Spinal cord (tissue), 10 donors: Measurements from ENCODE around the gene IFT74. TPM values are rescaled to one million over a fixed set of nuclear protein-coding genes. Genes with fewer than 3 reads are reported as not detected.

Experiments
- DNase-seq, 6 donors: peaks; one replicate each; pipeline versions ENCODE4 v3.0.0 to v3.0.0-alpha.2; 2013 to 2015; ENCODE audit warnings: low spot score in 6 of 6, low read depth in 4 of 6
- H3K27ac ChIP-seq: one replicate; pipeline ENCODE4 v1.5.1; 2013; ENCODE audit warnings: low read depth, low read length, control low read depth
- H3K27me3 ChIP-seq: one replicate; pipeline ENCODE4 v1.6.1; 2013; ENCODE audit warnings: low read length; ENCODE audit not compliant: control insufficient read depth, insufficient read depth
- H3K36me3 ChIP-seq: one replicate; pipeline ENCODE4 v1.6.1; 2013; ENCODE audit warnings: low read length; ENCODE audit not compliant: control insufficient read depth, insufficient read depth
- H3K4me1 ChIP-seq: one replicate; pipeline ENCODE4 v1.6.1; 2013; ENCODE audit warnings: low read length; ENCODE audit not compliant: control insufficient read depth, insufficient read depth
- H3K4me3 ChIP-seq: one replicate; pipeline ENCODE4 v1.5.1; 2013; ENCODE audit warnings: low read depth, low read length, control low read depth
- H3K9me3 ChIP-seq: one replicate; pipeline ENCODE4 v1.6.1; 2013; ENCODE audit warnings: low read length; ENCODE audit not compliant: control insufficient read depth, insufficient read depth
- WGBS: methylation state at CpG from one replicate; pipeline ENCODE4 v1.1.5; 2013; ENCODE audit warnings: missing lambda C conversion rate; ENCODE audit not compliant: insufficient coverage; 5-methylcytosine and 5-hydroxymethylcytosine counted together
- polyA plus RNA-seq, 2 donors: library from polyadenylated mRNA; unstranded; fragments of 120-200 nt; gene quantifications; one replicate each; pipeline ENCODE4 v1.2.1, GENCODE V29; 2013; ENCODE audit not compliant: insufficient read length in 2 of 2
- total RNA-seq, 2 donors: library from RNA; depleted of rRNA in 1 of 2; stranded (reverse); fragments of 120-200 nt in 1 of 2; fragments of >200 nt in 1 of 2; gene quantifications; one replicate each; pipeline versions ENCODE4 v1.2.3 to v1.2.4, GENCODE V29; 2013 to 2014
- donor health status: healthy.

IFT74 gene
- total and polyA plus RNA-seq, 4 donors = 13.8 to 32.6 (median 20.1) TPM

- H3K4me1 ChIP-seq = no peaks in the 10 kb centered on the region
- H3K27me3 ChIP-seq = no peaks in the 10 kb centered on the region
- DNase-seq = no peak
- peaks cover 15% of the 10 kb centered on the region for H3K36me3 ChIP-seq
- H3K4me3 ChIP-seq = no peak overlapping the region
- peaks cover 2% of the 10 kb centered on the region for H3K9me3 ChIP-seq
- no CpG with 5 or more reads among the region's 5 CpGs for WGBS
- H3K27ac ChIP-seq = no peak overlapping the region
Measured at GRCh38 chr9:27022920-27023319, 66.7 kb downstream of the IFT74 start.

GRCh38 chr9:27029186-27029585 is 73.0 kb downstream of the IFT74 start:
- peaks cover 6% of the 10 kb centered on the region for H3K36me3 ChIP-seq
- no peaks in the 10 kb centered on the region for H3K4me1 ChIP-seq
- H3K4me3 ChIP-seq = no peak overlapping the region
- DNase-seq = no peak
- WGBS = no CpG with 5 or more reads among the region's 7 CpGs
- no peaks in the 10 kb centered on the region for H3K27me3 ChIP-seq
- peaks cover 2% of the 10 kb centered on the region for H3K9me3 ChIP-seq
- no peak overlapping the region for H3K27ac ChIP-seq

GRCh38 chr9:27033815-27034403 is 77.7 kb downstream of the IFT74 start:
- WGBS = no CpG with 5 or more reads among the region's 4 CpGs
- Histone ChIP-seq H3K4me3 (no peak overlapping the region), H3K27me3 (no peaks in the 10 kb centered on the region), H3K36me3 (peaks cover 2% of the 10 kb centered on the region), H3K27ac (no peak overlapping the region), H3K9me3 (no peaks in the 10 kb centered on the region), H3K4me1 (no peaks in the 10 kb centered on the region)
- DNase-seq = peak; percentile 13 to 82 (median 40)

GRCh38 chr9:27037499-27037898 is 81.3 kb downstream of the IFT74 start:
- H3K36me3 ChIP-seq = peaks cover 2% of the 10 kb centered on the region
- no peaks in the 10 kb centered on the region for H3K27me3 ChIP-seq
- DNase-seq = no peak
- H3K27ac ChIP-seq = no peak overlapping the region
- no peaks in the 10 kb centered on the region for H3K4me1 ChIP-seq
- no peak overlapping the region for H3K4me3 ChIP-seq
- H3K9me3 ChIP-seq = no peaks in the 10 kb centered on the region
- 96% methylated on average over 2 of the region's 2 CpGs for WGBS

- DNase-seq = no peak
- H3K27ac ChIP-seq = no peak overlapping the region
- no peaks in the 10 kb centered on the region for H3K4me1 ChIP-seq
- H3K9me3 ChIP-seq = no peaks in the 10 kb centered on the region
- H3K4me3 ChIP-seq = no peak overlapping the region
- H3K27me3 ChIP-seq = no peaks in the 10 kb centered on the region
- H3K36me3 ChIP-seq = peaks cover 2% of the 10 kb centered on the region
Measured at GRCh38 chr9:27041746-27042145, 85.5 kb downstream of the IFT74 start.

- H3K4me1 ChIP-seq = no peaks in the 10 kb centered on the region
- 100% methylated on average over 1 of the region's 1 CpG for WGBS
- no peak for DNase-seq
Measured at GRCh38 chr9:27042476-27042875, 86.3 kb downstream of the IFT74 start.

GRCh38 chr9:27043176-27043575 is 87.0 kb downstream of the IFT74 start:
- Histone ChIP-seq H3K27ac (no peak overlapping the region), H3K27me3 (no peaks in the 10 kb centered on the region), H3K4me3 (no peak overlapping the region), H3K4me1 (no peaks in the 10 kb centered on the region), H3K36me3 (peaks cover 2% of the 10 kb centered on the region), H3K9me3 (no peaks in the 10 kb centered on the region)
- peak in 1 of 6 donors; percentile 62 for DNase-seq
- 100% methylated on average over 2 of the region's 2 CpGs for whole genome bisulfite sequencing

More at GRCh38 chr9:27042476-27042875, 86.3 kb downstream of the IFT74 start:
- no peaks in the 10 kb centered on the region for H3K9me3 ChIP-seq
- no peak overlapping the region for H3K4me3 ChIP-seq
- no peaks in the 10 kb centered on the region for H3K27me3 ChIP-seq
- H3K27ac ChIP-seq = no peak overlapping the region
- peaks cover 2% of the 10 kb centered on the region for H3K36me3 ChIP-seq

- Histone ChIP-seq H3K27ac (no peak overlapping the region), H3K9me3 (no peaks in the 10 kb centered on the region), H3K4me1 (no peaks in the 10 kb centered on the region), H3K27me3 (no peaks in the 10 kb centered on the region), H3K4me3 (no peak overlapping the region), H3K36me3 (no peaks in the 10 kb centered on the region)
- no peak for DNase-seq
- WGBS = 78% methylated on average over 2 of the region's 4 CpGs
Measured at GRCh38 chr9:27047136-27047535, 90.9 kb downstream of the IFT74 start.

- no peaks in the 10 kb centered on the region for H3K4me1 ChIP-seq
- 100% methylated on average over 1 of the region's 6 CpGs for WGBS
- H3K27me3 ChIP-seq = no peaks in the 10 kb centered on the region
- H3K4me3 ChIP-seq = no peak overlapping the region
- H3K27ac ChIP-seq = no peak overlapping the region
- no peak for DNase-seq
- H3K9me3 ChIP-seq = no peaks in the 10 kb centered on the region
- no peaks in the 10 kb centered on the region for H3K36me3 ChIP-seq
Measured at GRCh38 chr9:27053369-27054022, 97.3 kb downstream of the IFT74 start.

GRCh38 chr9:27054125-27054524 is 97.9 kb downstream of the IFT74 start:
- Histone ChIP-seq H3K4me1 (no peaks in the 10 kb centered on the region), H3K4me3 (no peak overlapping the region), H3K36me3 (no peaks in the 10 kb centered on the region), H3K27me3 (no peaks in the 10 kb centered on the region), H3K27ac (no peak overlapping the region), H3K9me3 (no peaks in the 10 kb centered on the region)
- WGBS = no CpG with 5 or more reads among the region's 1 CpG
- DNase-seq = peak in 1 of 6 donors; percentile 10
